ENCODE data around the gene FCN2.

- no peak for TF ChIP-seq SREBF2 (IDR thresholded peaks at IDR 0.05)
- no peak for TF ChIP-seq NR3C1 (IDR thresholded peaks at IDR 0.05)
- TF ChIP-seq JUNB (IDR thresholded peaks at IDR 0.05), result no peak
- no peak for TF ChIP-seq CTCF (IDR thresholded peaks at IDR 0.05)
- no peak for TF ChIP-seq REST (IDR thresholded peaks at IDR 0.05)
- no peak for TF ChIP-seq USF2 (IDR thresholded peaks at IDR 0.05)
- TF ChIP-seq CBX8 (IDR thresholded peaks at IDR 0.05), result no peak
- TF ChIP-seq EP300 (IDR thresholded peaks at IDR 0.05), result no peak
- no peak for TF ChIP-seq POLR2A (IDR thresholded peaks at IDR 0.05; ENCODE audit: low read length)
- TF ChIP-seq PHF8 (IDR thresholded peaks at IDR 0.05; ENCODE audit: borderline replicate concordance, low read depth), result no peak
- TF ChIP-seq FOSL2 (IDR thresholded peaks at IDR 0.05), result no peak
- TF ChIP-seq FOSL2 (CRISPR knock-in tag; IDR thresholded peaks at IDR 0.05), result no peak
- TF ChIP-seq POLR2AphosphoS2 (conservative IDR thresholded peaks at IDR 0.05; ENCODE audit: low read length), result no peak
- TF ChIP-seq ZSCAN20 (CRISPR knock-in tag; IDR thresholded peaks at IDR 0.05), result no peak
Measured at GRCh38 chr9:134897584-134898170, 17.1 kb downstream of the FCN2 start.

Data from A549 (cell line).